Inferior parietal cortex (tissue), 1 donor: ENCODE measurements around the gene PXDC1.

Experiments
- DNase-seq: peaks from one replicate; pipeline ENCODE4 v3.0.0-alpha.2; 2016; ENCODE audit errors: extremely low spot score

The PXDC1 gene

DNA sequence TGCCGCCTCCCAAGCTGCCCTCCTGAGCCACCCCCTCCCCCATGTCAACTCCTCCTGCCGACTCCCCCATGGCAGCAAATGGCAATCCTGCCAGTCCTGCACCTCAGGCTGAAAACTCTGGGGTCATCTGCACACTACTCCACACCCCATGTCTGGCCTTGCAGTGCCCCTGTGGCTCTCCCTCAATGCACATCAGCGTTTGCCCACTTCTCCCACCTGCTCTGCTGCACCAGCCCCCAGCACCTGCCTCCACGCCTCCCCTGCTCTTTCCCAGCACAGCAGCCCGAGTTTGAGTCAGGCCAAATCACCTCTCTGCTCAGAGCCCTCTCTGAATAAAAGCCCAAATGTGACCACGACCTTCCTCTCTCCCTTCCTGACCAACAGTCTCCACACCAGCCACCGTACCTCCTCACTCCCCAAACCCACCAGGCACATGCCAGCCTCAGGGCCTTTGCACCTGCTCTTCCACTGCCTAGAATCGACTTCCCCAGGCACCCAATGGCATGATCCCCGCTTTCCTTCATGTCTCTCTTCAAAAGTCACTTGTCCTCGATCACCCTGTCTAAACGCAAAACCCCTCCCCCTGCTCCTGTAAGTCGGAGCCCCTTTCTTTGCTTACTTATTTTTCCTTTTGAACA is 4.3 kb downstream of the PXDC1 start:
- no peak for DNase-seq

DNA sequence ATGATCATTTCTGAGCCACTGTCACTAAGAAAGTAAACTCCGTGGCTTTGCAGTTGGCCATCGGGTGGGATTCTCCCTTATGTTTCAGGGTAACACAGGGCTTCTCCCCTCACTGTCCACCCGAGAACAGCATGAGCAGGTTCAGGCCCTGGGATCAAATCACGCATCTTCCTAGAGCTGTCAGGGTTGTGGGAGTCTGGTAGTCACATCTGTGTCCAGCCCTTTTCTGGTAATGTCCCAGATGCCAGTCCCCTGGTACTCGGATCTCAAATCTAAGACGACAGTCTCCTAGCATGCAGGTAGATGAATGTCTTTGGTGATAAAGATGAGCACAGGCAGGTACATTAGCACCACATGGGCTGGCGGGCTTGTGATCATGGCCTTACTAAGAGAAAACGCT is 4.8 kb downstream of the PXDC1 start:
- DNase-seq: no peak

DNA sequence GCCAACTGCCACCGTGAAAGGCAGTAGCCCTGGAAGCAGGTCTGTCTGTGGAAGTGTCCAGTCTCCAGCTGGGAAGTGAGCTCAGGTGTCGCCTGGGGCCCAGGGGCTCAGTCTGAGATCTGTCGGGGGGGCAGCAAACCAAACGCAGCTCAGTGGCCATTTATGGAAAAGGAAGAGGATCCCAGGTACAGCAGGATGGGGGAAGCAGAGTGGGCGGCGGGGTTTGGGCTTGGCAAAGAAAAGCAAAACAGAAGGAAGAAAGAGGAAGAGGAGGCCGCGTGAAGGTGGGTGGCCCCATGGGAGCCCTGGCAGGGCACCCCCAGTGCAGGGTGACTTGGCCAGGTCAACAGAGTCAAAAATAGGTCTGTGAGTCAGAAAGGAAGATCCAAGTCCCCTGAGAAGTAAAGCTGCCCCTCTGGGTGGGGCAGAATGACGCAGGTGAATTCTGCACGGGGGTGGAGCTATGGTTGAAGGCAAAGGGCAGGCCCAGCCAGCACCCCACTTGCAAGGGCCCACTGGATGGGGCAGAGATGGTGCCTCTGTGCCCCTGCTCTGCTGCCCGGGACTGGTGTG is 5.3 kb downstream of the PXDC1 start:
- DNase-seq: no peak

DNA sequence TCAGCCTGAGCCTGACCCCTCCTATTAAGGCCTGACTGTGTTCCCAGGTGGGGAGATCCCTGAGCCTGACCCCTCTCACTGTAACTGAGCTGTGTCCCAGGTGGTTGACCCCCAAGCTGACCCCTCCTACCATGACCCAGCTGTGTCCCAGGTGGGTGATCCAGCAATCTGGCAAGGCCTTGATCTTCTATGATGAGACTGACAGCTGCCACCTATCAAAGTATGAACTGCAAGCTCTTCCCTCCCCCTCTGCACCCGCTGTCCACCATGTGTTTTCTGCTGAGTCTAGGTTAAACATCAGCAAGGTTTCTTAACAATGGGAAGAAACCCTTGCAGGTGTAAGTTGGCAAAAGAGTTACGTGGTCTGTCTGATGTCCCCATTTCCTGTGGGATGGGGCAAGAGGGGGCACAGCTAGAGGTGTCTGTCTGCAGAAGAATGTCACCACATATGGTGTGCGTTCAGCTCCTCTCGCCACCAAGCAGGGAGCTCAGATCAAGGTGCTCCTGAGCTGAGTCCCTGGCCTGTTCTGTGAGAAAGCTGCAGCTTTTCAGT is 5.9 kb downstream of the PXDC1 start:
- DNase-seq: no peak

DNA sequence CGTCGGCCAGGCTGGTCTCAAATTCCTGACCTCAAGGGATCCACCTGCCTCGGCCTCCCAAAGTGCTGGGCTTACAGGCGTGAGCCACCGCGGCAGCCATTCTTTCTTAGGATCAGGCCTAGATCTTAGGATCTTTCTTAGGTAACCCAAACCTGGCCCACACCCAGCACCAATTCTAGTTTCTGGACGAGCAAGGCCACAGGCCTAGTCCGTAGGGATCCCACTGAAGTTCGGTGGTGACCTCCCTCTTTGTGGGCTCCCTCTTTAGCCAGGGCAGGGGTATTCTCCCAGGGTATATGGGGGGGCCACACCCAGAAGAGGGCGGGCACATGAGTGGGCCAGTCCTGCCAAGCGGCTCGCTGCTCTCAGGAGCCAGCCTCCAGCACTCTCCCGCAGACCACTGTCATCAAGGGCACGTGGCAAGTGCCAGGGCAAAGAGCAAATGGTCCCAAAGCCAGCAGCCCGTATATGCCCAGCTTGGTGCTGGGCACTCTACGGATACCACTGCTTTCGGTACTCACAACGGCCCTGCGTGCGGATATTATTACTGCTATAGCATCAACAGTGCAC is 6.5 kb downstream of the PXDC1 start:
- DNase-seq: no peak

DNA sequence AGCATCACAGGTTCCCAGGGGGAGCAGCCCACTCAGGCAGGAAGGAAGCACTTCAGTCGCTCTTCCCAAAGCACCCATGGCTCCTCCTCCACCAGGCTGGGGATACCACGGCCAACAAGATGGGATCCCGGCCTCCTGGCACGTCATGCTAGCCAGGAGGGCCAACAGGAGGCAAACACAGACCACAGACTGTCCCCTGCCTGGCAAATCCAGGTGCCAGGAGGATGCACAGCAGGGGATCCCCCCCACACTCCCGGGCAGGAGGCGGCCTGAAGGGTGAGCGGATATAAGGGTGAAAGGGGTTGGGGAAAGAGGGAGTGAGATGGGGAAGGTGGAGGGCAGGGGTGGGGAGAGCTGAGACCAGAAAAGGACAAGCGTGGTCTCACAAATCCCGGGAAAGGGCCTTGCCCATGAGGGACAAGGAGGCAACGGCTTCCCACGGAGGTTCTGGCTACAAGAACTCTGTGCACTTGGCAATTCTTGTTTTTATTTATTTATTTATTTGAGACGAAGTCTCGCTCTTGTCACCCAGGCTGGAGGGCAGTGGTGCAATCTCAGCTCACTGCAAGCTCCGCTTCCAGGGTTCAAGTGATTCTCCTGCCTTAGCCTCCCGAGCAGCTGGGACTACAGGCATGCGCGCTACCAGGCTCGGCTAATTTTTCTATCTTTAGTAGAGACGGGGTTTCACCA is 7.2 kb downstream of the PXDC1 start:
- no peak for DNase-seq

DNA sequence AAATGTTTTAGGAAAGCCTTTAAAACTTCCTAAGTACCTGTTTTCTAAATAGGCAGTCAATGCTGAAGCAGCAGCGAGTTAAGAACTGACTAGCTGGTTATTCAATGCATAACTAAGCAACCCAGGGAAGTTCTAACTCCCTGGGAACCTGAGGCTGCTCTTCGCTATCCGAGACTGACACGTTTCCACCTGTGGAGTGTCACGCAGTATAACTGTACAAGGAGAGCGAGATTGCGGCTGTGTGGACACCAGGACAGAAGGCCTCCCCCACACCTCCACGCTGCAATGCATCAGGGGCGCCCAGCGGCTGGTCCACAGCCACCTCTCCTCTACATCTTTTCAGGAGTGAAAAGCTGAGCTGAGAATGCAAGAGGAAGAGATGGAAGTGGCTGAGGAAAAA is 8.0 kb downstream of the PXDC1 start:
- no peak for DNase-seq

DNA sequence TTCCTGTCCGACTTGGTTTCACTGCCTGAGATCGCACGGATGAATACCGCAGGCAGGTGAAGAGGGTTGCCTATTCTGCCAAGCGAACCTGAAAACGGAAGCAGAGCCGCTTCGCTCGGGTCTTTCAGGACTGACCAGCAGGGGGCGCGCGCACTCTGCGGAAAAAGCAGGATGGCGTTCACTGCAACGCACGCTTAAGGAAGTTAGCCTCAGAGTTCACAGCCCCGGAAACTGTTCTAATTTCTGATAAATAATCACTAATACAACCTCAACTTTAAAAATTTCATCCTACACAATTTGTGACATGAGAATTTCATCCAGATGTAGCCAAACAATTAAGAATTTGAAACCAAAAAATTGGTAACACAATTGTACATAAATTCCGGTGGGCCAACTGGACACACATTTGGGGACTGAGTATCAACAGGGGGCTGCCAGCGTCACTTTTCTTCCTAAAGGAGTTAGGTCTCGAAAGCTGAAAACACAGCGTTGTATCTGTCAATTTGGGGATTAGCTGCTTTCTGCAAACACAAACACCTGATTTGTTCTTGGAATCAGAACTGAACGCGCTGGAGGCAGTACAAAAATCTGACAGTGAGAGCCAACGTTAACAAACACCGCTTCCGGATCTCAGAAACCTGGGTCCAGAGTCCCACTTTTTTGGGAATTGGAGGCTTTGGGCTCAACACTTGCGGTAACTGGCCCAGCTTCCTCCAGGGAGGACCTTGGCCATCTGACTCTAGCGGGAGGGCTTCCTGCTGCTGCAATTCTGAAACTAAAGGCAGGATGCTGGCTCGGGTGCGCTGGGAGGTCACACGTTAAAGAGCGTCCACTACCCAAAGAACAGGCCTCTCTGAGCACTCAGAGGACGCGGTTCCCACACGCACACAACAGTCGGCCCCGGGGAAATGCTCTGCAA is 8.8 kb downstream of the PXDC1 start:
- DNase-seq: peak; percentile 94

DNA sequence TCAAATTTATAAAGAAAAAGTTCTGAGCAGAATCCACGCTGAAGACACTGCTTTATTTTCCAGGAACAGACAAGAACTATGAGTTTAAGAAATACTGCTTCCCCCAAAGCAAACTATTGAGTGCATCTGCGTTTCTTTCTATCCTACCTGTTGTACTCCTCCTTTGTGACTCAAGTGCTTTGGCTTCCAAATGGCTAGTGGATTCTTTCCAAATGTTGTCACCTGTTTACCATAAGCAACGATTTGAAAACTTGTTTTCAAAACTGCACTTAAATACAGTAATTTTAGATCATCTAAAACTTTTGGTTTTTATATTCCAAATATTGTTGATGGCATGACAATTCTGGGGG is 9.5 kb downstream of the PXDC1 start:
- DNase-seq: no peak

DNA sequence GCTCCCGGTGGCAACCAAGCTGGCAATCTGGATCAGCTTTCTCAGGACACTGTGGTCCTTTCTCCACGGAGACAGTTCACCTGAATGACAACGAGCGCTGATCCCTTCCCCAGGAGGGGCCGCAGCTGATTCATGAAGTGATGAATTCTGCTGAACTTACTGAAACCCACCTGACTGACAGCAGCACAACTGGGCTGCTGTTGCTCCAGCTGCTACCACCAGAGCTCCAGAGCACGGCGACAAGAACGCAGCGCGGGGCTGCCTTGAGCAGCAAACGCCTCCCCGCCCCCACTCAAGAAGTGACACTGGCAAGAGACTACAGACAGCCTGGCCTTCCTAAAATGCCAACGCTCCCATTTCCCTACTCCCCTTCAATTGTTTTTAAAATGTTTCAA is 10.0 kb downstream of the PXDC1 start:
- DNase-seq: no peak

DNA sequence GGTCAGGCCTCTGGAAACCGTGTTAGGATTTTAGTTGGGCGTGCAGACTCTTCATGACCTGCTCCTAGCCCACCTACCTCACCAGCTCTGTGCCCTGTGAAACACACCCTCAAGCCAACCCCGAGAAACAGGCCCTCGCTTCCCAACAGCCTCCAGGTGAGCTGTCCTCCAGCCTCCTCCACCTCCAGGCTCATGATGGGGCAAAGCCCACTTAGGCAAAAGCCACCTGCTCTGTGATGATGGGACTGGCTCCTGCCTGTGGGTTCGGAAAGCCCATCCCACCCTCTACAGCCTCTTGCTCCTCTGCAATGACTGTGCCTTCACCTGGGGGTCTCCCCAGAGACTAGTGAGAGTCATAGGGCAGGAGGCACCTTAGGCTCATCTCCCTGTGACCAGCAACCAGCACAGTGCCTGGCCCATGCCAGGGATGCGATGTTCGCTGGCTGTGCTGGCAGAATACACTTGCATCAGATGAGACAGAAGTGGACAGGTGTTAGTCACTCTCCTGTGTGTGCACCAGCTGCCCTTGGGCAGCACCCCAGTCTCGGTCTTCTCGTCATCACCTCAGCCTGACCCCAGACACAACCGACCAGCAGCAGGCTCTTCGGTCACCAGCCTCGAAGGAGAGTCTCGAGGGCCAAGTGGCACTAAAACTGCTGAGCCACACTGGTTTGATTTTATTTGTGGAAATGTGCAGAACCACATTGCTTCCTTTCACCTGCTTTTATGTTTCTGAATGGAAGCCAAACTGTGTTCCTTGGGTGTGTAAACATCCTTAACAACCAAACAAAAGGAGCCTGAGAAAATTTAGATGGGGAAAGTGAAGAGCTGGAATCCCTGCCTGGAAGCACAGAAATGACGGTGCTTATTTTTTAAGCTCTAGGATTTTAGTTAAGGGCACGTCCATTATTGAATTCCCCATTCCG is 10.7 kb downstream of the PXDC1 start:
- no peak for DNase-seq

DNA sequence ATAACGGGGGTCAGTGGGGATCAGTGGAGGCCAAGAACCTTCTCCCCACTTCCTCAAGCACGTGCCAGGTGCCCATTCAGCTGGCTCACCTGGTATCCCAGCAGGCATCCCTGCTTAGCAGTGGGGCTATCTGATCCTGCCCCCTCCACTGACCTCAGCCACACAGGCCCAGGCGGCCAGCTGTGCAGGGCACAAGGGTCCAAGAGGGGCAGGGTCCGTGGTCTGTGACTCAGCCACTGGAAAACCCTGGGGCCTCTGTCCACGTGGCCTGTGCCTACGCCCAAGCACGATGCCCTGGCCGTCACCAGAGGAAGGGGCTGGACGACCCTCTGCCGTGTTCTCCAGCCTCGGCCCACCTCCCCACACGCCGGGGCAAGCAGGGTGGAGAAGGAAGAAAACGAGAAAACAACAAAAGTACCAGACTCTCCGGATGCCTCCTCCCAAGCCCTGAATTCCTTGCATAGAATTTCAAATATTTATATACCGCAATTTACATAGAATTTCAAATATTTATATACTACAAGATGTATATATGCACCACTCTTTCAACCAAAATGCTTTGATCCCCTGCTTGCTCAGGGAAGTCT is 12.1 kb downstream of the PXDC1 start:
- no peak for DNase-seq

DNA sequence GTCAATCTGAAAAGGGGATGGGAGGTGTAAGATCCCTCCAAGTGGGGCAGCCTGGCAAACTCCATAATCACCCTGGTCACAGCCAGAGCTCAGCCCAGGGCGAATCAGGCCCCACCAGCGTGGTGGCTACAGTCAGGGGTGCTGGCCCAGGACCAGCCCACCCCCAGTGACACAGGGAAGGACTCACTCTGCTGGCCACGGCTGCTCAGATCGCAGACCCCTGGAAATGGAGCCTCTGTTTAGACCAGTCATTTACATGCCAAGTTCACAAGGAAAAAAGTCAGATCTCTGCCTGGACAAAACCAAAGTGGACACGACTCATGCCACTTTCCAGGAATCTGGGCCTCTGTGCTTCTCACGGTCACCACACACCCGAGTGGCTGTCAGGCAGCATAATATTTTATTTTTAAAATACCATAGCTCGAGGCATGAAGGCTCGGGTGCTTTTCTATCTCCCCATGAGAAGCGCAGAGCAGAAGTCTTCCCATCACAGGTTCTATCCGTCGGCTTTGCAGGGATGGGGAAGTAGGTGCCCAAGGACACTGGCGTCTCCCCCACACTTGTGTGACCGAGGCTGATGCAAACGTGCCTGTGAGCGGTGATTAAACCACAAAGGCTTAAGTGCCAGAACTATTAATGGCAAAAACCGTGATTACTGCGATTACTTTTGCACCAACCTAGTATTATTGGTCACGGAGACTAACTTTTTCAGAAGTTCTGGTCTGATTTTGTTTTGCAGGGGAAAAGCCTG is 13.0 kb downstream of the PXDC1 start:
- DNase-seq: no peak

DNA sequence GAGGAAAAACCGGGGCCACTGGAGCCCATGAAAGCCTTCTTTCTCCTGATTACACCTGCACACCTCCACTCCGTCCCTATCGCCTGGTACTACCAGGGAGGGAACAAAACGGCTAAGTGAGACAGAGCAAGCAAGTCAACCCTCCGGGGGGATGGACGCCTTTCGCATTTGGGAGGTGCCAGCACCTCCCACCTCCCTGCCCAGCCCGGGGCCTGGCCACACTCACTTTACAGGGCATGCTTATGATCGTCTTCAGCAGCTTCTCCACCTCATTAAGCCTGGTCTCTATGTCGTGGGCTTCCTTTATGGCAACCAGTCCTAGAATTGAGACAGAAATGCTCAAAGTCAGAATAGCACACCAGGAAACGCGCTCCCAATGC is 13.7 kb downstream of the PXDC1 start:
- no peak for DNase-seq

DNA sequence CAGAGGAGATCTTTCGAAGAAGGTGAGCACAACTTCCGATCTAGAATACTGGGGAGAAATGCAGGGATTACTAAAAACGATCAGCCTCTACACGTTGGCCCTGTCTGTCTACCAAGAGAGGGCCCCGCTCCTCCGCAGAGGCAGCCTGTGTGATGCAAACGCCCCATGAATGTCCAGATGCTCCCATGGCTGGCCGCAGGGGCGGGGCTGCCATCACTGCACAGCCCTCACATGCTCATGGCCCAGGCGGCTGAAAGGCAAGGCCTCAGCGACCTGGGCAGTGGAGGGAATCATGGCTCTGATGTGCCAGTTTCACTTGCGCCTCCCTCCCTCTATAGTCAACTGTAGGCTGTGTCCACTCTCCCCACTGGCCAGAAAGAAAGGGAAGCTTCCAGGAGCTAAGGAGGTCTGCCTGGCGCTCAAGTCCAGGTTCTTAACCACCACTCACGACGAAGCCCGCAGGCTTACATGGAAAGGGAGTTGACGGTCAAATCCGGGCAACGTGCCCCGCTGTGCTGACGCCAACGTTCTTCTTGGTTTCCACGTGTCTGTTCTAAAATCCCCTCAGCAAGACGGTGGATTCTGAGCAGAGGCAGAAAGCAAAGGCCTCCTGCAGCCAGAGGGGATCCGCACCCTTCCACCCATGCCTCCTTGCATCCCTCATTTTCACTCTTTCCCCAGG is 14.2 kb downstream of the PXDC1 start:
- DNase-seq: no peak

DNA sequence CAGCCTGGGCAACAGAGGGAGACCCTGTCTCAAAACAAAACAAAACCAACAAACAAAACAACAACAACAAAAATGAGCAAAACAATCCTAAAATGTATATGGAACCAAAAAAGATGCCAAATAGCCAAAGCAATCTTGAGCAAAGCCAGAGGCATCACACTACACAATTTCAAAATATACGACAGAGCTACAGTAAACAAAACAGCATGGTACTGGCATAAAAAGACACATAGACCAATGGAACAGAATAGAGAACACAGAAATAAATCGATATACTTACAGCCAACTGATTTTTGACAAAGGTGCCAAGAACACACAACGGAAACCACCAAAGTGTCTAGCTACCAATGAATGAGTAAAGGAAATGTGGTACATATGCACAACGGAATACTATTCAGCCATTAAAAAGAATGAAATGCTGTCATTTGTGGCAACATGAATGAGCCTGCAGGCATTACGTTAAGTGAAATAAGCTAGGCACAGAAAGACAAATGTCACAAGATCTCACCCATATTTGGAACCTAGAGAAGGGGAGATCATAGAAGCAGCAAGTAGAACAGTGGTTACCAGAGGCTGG is 16.4 kb downstream of the PXDC1 start:
- no peak for DNase-seq

DNA sequence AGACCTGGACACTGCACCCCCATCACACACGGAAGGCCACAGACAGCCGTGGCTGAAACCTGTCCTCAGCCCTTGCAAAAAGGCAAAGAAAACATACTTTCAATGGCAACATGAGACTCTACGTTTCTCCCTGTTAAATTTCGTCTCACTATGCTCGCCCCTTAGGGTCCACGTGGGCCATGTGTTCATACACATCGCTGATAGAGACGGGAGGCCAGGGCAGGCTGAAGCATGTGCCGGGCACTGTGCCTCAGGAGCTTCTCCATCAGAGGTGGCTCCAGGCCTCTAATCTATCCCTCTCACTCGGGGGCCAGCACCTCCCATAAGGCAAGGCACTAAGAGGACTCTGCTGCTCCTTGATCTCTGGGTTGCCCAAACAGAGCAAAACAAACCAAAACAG is 17.5 kb downstream of the PXDC1 start:
- DNase-seq: no peak

DNA sequence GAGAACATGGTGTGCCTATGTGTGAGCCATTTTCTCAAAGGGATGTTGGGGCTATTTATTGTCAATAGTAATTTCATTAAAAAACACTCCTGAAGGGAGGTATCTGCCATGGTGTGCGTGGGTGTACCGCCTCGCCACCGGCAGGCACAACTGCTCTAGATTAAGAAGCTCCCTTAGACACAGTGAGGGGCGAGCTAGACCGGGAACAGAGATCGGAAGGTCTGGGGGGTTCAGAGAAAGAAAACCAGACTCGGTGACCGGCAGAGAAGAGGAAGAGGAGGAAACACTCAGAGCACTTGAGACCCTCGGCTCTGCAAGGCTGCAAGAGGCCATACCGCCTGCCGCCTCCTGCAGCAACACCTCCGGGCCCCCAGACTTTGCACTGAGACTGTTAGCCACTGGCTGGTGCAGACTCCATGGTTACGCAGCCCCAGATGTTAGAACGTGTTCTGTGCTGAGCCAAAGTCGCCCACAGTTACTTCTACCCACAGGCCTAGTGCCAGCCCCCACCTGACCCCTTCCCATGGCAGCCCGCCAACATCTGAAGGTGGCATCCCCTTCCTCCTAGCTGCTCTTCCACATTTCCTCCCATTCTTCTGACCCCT is 18.1 kb downstream of the PXDC1 start:
- DNase-seq: no peak
